NCI-H2227 (cell line): Measurements from ENCODE around the gene IL22RA2.
A peak's percentile ranks its signal among the peaks of the same experiment; 100 is the strongest.
"Not testable (repeated sequence)": the region's sequence is repeated elsewhere in the genome, so short reads cannot be mapped to it uniquely, and the experiment has no call there.

Experiments
- DNase-seq: peaks from one replicate; lab custom pipeline; 2025; ENCODE audit not compliant: unreplicated experiment; lab: John Stamatoyannopoulos, UW

IL22RA2 gene, protein sequence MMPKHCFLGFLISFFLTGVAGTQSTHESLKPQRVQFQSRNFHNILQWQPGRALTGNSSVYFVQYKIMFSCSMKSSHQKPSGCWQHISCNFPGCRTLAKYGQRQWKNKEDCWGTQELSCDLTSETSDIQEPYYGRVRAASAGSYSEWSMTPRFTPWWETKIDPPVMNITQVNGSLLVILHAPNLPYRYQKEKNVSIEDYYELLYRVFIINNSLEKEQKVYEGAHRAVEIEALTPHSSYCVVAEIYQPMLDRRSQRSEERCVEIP

DNA sequence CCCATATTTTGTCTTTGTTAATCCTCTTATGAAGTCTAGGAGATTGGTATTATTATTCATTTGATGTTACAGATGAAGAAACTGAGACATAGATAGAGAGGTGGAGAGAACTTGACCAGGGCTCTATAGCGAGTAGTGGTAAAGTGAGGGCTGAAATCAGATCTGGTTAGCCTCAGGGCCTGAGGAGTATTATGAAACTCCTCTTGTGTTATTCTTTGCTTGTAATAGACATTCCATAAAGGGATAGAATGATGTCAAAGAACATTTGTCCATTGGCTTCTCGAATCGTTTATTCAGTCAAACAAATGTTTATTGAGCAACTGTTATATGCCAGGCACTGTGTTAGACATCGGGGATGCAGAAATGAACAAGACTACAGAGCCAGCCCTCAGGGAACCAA, at the start of gene IL22RA2:
Gene IL22RA2, minus strand, starts transcription at position 144 of the 400 bp plus-strand sequence. CDS start 11,895 bp downstream, outside the sequence.
- DNase-seq: no peak

DNA sequence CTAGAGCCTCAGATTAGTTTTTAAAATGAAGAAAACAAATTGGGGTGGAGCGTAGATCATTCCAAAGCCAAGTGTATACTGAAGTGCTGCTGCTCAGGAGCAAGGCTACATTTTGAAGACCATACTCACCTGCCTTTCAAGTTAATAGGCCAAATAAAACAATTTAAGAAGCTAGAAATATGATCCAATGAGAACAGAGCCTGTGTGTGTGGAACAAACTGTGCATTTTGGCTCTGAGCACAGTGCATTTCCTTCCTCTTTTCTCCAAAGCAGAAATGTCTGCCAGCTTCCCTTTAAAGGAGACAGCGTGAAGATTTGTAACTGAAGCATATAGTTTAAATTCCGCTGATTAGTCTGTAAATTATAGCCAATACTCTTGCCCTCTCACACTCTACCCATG, 48.9 kb upstream of the IL22RA2 start:
- no peak for DNase-seq

- no peak for DNase-seq
Observed at GRCh38 chr6:137219664-137220252, 46.3 kb upstream of the IL22RA2 start.

DNA sequence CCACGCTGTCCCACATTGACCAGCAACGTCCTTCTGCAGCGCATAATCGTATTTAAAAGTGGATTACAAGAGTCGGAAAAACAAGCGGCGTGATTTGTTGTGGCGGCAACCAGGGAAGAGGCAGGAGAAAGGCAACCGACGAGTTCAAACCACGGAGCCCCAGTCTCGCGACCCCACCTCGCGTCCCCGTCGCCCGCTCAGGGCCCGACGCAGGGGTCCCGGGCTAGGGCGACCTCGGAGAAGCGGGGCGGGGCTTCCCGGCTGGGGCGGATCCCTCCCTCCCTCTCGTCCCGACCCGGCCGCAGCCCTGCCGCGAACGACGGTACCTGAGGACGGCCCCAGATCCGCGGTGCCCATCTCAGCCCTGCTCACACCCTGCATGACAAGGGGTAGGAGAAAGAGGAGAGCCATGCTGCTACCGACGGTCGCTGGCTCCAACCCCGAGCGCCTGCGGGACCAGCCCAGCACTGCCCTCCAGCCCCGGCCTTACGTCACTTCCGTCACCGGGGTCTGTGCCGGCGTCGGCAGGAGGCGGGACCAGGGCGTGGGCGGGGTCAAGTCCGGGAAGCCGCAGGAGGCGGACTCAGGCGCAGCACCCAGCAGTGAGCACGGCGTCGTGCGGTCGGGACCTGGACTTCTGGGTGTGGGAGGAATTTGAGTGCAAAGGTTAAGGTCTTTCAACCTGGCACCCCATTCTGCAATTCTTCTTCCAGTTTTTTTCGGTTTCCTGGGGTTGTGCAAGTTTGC, 45.6 kb upstream of the IL22RA2 start, which contains the start of gene IFNGR1:
Gene IFNGR1, minus strand, starts transcription at position 469 of the 747 bp plus-strand sequence. Its CDS starts 58 bp downstream, at position 411.
- peak; percentile 88 for DNase-seq

- DNase-seq: no peak
Observed at GRCh38 chr6:137218473-137218916, 45.1 kb upstream of the IL22RA2 start.

DNA sequence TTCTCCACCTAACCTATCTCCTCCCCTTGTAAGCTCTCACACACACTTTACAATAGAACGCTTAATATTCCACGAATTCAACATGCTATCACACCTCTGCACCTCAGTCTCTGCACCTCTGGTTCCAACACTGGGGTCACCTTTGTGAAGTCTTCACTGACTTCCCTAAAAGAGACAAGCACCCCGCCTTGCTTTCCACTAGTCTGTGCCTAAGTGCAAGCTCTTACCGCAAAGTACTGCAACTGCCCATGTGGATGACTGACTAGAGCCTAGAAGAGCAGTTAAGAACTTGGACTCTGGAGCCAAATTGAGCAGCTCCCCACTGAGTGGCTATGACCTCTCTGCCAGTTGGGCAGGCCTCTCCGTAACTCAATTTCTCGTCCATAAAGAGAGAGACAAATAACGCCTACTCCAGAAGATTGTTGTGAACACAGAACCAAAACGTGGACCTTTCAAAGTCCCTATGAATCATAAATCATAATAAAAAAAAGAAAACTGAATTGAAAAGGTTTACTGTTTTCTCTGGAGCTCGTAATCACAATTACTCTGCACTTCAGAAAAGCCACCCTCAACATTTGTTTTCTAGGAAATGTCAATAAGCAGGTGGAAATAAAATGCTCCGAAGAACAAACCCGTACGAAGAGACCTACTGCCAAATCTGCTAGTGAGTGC, 44.5 kb upstream of the IL22RA2 start:
- no peak for DNase-seq

DNA sequence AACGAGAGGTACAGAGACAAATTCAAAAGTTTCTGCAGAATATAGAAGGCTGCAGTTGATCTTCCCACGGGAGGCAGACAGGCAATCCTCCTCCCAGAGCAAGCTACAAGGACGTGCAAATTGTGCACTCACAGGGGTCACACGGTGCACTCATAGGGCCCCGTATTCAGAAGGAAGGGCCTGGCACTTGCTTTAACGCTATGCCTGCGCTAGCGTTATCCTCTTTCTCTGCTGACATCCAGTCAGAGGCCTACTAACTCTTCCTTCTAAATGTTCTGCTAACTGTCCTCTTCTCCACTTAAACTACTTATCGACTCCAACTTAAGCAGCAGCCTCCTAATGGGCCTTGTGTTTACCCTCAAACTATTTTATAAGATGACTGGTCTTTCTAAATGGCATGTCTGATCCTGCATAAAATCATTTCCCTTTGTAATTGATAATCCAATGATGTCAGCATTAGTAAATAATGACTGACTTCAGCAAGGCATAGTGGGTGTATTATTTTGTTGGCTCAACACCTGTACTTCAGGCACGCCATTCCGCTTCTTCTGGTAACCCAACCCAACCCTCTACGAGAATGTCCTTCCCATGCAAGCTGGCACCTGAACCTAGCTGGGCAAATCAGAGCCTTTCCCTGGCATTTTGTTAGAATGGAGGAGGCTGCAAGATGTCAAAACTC, 43.6 kb upstream of the IL22RA2 start:
- no peak for DNase-seq

- no peak for DNase-seq
Observed at GRCh38 chr6:137216106-137216505, 42.7 kb upstream of the IL22RA2 start.

- DNase-seq: not testable (repeated sequence)
Observed at GRCh38 chr6:137215630-137216029, 42.2 kb upstream of the IL22RA2 start.

GRCh38 chr6:137214931-137215330, 41.5 kb upstream of the IL22RA2 start:
- DNase-seq: no peak

- no peak for DNase-seq
Observed at GRCh38 chr6:137213813-137214212, 40.4 kb upstream of the IL22RA2 start.

GRCh38 chr6:137213331-137213740, 39.9 kb upstream of the IL22RA2 start:
- DNase-seq: no peak

DNA sequence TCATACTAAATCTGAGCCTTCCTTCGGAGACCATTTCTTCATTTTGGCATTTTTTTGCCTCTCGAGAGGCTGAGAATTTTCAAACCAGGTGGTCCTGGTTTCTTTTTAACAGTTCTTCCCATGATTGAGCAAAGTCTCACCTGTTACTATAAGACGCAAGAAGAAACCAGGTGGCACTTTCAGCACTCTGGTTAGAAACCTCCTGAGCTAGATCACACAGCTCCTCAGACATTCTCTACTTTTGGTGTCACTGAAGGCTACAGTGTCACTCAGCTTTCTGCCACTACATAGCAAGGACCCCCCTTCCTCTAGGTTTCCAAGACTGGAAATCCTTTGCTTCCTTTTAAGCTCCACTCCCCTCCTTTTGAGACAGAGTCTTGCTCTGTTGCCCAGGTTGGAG, 38.5 kb upstream of the IL22RA2 start:
- DNase-seq: no peak

DNA sequence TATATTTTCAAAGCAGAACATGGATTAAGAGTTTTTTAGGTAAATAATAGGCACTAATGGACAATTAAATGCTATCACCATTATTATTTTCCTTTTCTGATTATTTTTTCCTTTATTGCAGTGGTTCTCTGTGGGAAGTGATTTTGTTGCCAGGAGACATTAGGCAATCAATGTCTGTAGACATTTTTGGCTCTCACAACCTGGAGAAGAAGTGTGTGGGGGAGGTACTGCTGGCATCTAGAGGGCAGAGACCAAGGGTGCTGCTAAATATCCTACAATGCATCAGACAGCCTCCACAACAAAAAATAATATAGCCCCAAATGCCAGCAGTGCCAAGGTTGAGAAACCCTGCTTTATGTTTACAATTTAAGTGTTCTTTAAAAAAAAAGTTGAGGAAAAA, 37.5 kb upstream of the IL22RA2 start:
- DNase-seq: no peak

DNA sequence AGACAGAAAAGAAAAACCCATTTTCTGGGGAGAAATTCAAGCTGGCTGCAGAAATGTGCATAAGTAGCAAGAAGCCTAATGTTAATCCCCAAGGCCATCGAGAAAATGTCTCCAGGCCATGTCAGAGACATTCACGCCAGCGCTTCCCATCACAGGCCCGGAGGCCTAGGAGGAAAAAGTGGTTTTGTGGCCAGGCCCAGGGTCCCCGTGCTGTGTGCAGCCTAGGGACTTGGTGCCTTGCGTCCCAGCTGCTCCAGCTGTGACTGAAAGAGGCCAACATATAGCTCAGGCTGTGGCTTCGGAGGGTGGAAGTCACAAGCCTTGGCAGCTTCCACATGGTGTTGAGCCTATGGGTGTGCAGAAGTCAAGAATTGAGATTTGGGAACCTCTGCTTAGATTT, 34.8 kb upstream of the IL22RA2 start:
- no peak for DNase-seq

- DNase-seq: not testable (repeated sequence)
Observed at GRCh38 chr6:137207457-137207856, 34.0 kb upstream of the IL22RA2 start.

DNA sequence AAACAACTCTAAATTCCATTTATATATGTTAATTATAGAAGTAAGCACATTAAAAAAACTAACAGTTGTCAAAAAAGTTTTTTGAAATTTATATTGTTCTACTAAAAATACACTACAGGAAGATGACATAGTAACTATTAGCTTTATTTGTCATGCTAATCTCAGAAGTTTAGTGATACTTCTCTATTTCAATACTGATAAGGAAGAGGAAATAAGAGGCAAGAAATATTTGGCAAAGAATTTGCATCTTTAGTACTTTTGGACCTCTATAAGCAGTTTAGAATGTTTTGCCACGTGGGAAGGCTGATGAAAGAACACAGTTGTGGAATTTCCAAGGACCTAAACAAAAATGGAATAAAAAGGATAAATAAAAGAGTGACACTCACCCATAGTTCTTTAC, 33.1 kb upstream of the IL22RA2 start:
- no peak for DNase-seq

- no peak for DNase-seq
Observed at GRCh38 chr6:137203256-137203655, 29.8 kb upstream of the IL22RA2 start.

- DNase-seq: peak; percentile 6
Observed at GRCh38 chr6:137202078-137202477, 28.6 kb upstream of the IL22RA2 start.

GRCh38 chr6:137201006-137201405, 27.6 kb upstream of the IL22RA2 start:
- no peak for DNase-seq

- no peak for DNase-seq
Observed at GRCh38 chr6:137200288-137200687, 26.8 kb upstream of the IL22RA2 start.
